A549 (cell line): ENCODE results near the gene CDC42BPG. TPM values are rescaled to one million over a fixed set of nuclear protein-coding genes. Genes with fewer than 3 reads are reported as not detected.

ENCODE experiments used
- ATAC-seq, 2 experiments: fragments of 200-7000 bp in 1 of 2; fragments of >200 bp in 1 of 2; cut with Nextera tagmentation in 1 of 2; cut with Tn5 transposase in 1 of 2; 3 replicates each; pipeline versions ENCODE4 v1.8.0 to v1.9.1; 2018 to 2020; ENCODE audit warnings: mild to moderate bottlenecking in 1 of 2, moderate library complexity in 1 of 2
- CTCF ChIA-PET: fragments of 300-600 bp; sonication (Branson Sonifier 250); formaldehyde crosslinking; extraction: SDS; loops from one replicate; lab custom pipeline; 2021; ENCODE audit warnings: antibody characterized with exemption, inconsistent platforms; lab: Yijun Ruan, JAX
- POLR2A ChIA-PET: fragments of 350-600 bp; formaldehyde crosslinking; extraction: SDS; loops from one replicate; lab custom pipeline; 2021; ENCODE audit warnings: antibody characterized with exemption, inconsistent platforms; lab: Yijun Ruan, JAX
- DNase-seq, 2 experiments: peaks; one replicate each; pipeline versions ENCODE4 v3.0.0 to v3.0.0-alpha.2; 2011 to 2016; ENCODE audit warnings: low read depth in 1 of 2, low spot score in 1 of 2
- FAIRE-seq: peaks from 2 replicates; lab custom pipeline; 2011; peaks lifted over from hg19 to GRCh38; lab: Jason Lieb, UNC
- H3K27ac ChIP-seq, 2 experiments: fragments of >200 bp; sonication (Bioruptor Twin); formaldehyde crosslinking; 3 replicates each; pipeline ENCODE4 v1.5.1; 2016 to 2017
- H3K4me1 ChIP-seq: fragments of >200 bp; sonication (Bioruptor Twin); formaldehyde crosslinking; 3 replicates; pipeline ENCODE4 v1.6.1; 2016
- H3K4me2 ChIP-seq: fragments of >200 bp; sonication (Bioruptor Twin); formaldehyde crosslinking; 3 replicates; pipeline ENCODE4 v1.6.1; 2016
- H3K4me3 ChIP-seq: fragments of >200 bp; sonication (Bioruptor Twin); formaldehyde crosslinking; 3 replicates; pipeline ENCODE4 v1.5.1; 2016
- H3K9me3 ChIP-seq: fragments of >200 bp; sonication (Bioruptor Twin); formaldehyde crosslinking; 3 replicates; pipeline ENCODE4 v1.6.1; 2016
- BHLHE40 ChIP-seq: IDR thresholded peaks from 2 replicates; pipeline ENCODE4 v1.6.1; 2012; ENCODE audit warnings: low read depth, low read length, inconsistent platforms
- CBX2 ChIP-seq: fragments of 200-600 bp; sonication (generic); IDR thresholded peaks from 2 replicates; pipeline ENCODE4 v1.6.1; 2016; ENCODE audit warnings: low read depth, mild to moderate bottlenecking, borderline replicate concordance
- EHMT2 ChIP-seq: fragments of 200-600 bp; sonication (generic); IDR thresholded peaks from 2 replicates; pipeline ENCODE4 v1.6.1; 2016; ENCODE audit warnings: antibody characterized with exemption, low read depth, mild to moderate bottlenecking, moderate library complexity
- HDAC2 ChIP-seq: fragments of 200-600 bp; sonication (generic); IDR thresholded peaks from 2 replicates; pipeline ENCODE4 v1.6.1; 2016
- HOXB5 ChIP-seq: fragments of 250-450 bp; sonication (Bioruptor Pico); IDR thresholded peaks from 2 replicates; pipeline ENCODE4 v1.5.0; 2020; ENCODE audit warnings: mild to moderate bottlenecking, moderate library complexity
- KDM1A ChIP-seq: fragments of 200-600 bp; sonication (generic); IDR thresholded peaks from 2 replicates; pipeline ENCODE4 v1.6.1; 2016; ENCODE audit warnings: low read depth, mild to moderate bottlenecking
- MAFK ChIP-seq: fragments of 450-650 bp; IDR thresholded peaks from 2 replicates; pipeline ENCODE4 v1.6.1; 2014; ENCODE audit not compliant: partially characterized antibody
- MAZ ChIP-seq: fragments of 150-350 bp; IDR thresholded peaks from 2 replicates; pipeline ENCODE4 v1.6.1; 2014; ENCODE audit warnings: antibody characterized with exemption, low read depth, low read length, borderline replicate concordance
- MYC ChIP-seq: IDR thresholded peaks from 2 replicates; pipeline ENCODE4 v1.6.1; 2012; ENCODE audit warnings: mild to moderate bottlenecking, inconsistent platforms, low read length, improper control_type of control experiment, borderline replicate concordance
- POLR2A ChIP-seq: IDR thresholded peaks from 2 replicates; pipeline ENCODE4 v1.6.1; 2012; ENCODE audit warnings: mild to moderate bottlenecking, low read length
- RARB ChIP-seq: fragments of 250-450 bp; sonication (Bioruptor Pico); IDR thresholded peaks from 2 replicates; pipeline ENCODE4 v1.8.0; 2021; ENCODE audit warnings: mild to moderate bottlenecking, moderate library complexity
- RCOR1 ChIP-seq: fragments of 150-350 bp; IDR thresholded peaks from 2 replicates; pipeline ENCODE4 v1.6.1; 2014; ENCODE audit warnings: antibody characterized with exemption, low read length, low read depth
- TP53 ChIP-seq: fragments of 250-450 bp; sonication (Bioruptor Pico); IDR thresholded peaks from 2 replicates; pipeline ENCODE4 v1.5.0; 2021; ENCODE audit warnings: mild to moderate bottlenecking, moderate library complexity
- WGBS: methylation state at CpG from one replicate; pipeline ENCODE4 v1.1.6; 2017; ENCODE audit errors: missing lambda C conversion rate; 5-methylcytosine and 5-hydroxymethylcytosine counted together
- polyA plus RNA-seq, 4 experiments: library from polyadenylated mRNA; depleted of rRNA in 3 of 4; stranded (reverse); fragments of >200 nt; fragmentation: RNase III in 1 of 4; extraction: RNeasy Plus Mini Kit Qiagen cat#74134 plus additional on column Dnase treatment in 1 of 4; gene quantifications; 2 replicates in 3 of 4; 3 replicates in 1 of 4; pipeline ENCODE4 v1.2.3, GENCODE V29; 2011 to 2017
- TF ChIP-seq, protein P1 (sequence below): fragments of >200 bp; sonication (Bioruptor Twin); formaldehyde crosslinking; IDR thresholded peaks from 3 replicates; pipeline ENCODE4 v1.6.1; 2016
- TF ChIP-seq, protein P2 (sequence below): IDR thresholded peaks from 2 replicates; pipeline ENCODE4 v1.6.1; 2012
- TF ChIP-seq, protein P3 (sequence below): fragments of 200-600 bp; sonication (generic); IDR thresholded peaks from 2 replicates; pipeline ENCODE4 v1.6.1; 2016; ENCODE audit warnings: antibody characterized with exemption, mild to moderate bottlenecking, moderate library complexity
- TF ChIP-seq, protein P4 (sequence below): IDR thresholded peaks from 2 replicates; pipeline ENCODE4 v1.6.1; 2012
- TF ChIP-seq, protein P5 (sequence below): fragments of 250-450 bp; sonication (Bioruptor Pico); IDR thresholded peaks from 2 replicates; pipeline ENCODE4 v1.5.0; 2020; ENCODE audit warnings: low read depth, mild to moderate bottlenecking, moderate library complexity

The CDC42BPG gene
- polyA plus RNA-seq, 2 of the 4 experiments (the other 2 are of a cell fraction), result 0.35 to 1.0 TPM

DNA sequence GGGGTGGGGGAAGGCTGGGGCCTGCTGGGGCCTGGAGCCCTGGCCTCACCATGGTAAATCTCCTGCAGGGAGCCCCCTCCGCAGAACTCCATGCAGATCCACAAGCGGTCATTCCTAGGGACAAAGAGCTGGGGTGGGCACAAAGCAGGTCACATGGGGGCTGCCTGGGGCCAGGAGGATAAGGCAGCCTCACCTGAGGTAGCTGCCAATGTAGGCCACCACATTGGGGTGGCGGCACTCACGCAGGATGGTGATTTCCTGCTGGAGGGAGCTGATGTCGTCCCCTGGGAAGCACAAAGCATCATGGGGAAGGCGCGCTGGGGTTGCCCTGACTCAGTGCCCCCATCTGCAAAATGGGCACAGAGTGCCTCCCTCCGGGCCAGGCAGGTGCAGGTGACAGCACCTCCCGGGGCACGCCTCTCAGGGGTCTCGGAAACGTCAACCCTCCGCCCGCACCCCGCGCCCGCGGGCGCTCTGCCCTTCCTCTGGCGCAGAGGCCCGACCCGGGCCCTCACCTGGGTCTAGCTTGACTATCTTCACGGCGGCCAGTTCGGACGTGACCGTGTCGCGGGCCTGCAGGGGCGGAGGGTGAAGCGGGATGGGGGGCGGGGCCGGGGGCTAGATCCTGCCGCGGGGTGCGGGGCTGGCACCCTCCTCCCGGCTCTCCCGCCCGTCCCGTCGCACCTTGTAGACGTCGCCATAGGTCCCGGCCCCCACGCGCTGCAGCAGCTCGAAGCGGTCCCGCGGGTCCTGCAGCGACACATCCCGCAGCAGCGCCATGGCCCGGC is 41.9 kb downstream of the CDC42BPG start:
- no peak for FAIRE-seq
- CTCF ChIA-PET, result interaction anchor here (0.7 to 7.8 kb wide), 9 partner anchors 9 to 238 kb away, joined by 3 to 79 read pairs (median 3); partner anchors contain the start of genes CDC42BPG and SAC3D1
- Histone ChIP-seq H3K9me3 (no peaks in the 10 kb centered on the region), H3K27ac (peak overlapping the region; percentile 77 to 89), H3K4me3 (peak overlapping the region; percentile 61), H3K4me1 (peaks cover 23% of the 10 kb centered on the region), H3K4me2 (peak overlapping the region; percentile 73)
- POLR2A ChIA-PET, result interaction anchor here (0.7 to 2.7 kb wide), 2 partner anchors 24 to 277 kb away, joined by 9 to 11 read pairs; partner anchors contain the start of gene SF1
- 81% methylated on average over 7 of the region's 54 CpGs for WGBS
- ATAC-seq, result peak; percentile 4 to 39; a peak in 5 of 6 replicates
- TF ChIP-seq CBX2 (no peak), KDM1A (peak; percentile 86; the same call in 1 of the 2 replicates), POLR2A (peak; percentile 24; the same call in 1 of the 2 replicates)
- TF ChIP-seq, protein P1, sequence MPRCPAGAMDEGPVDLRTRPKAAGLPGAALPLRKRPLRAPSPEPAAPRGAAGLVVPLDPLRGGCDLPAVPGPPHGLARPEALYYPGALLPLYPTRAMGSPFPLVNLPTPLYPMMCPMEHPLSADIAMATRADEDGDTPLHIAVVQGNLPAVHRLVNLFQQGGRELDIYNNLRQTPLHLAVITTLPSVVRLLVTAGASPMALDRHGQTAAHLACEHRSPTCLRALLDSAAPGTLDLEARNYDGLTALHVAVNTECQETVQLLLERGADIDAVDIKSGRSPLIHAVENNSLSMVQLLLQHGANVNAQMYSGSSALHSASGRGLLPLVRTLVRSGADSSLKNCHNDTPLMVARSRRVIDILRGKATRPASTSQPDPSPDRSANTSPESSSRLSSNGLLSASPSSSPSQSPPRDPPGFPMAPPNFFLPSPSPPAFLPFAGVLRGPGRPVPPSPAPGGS, result no peak
- TF ChIP-seq, protein P2, sequence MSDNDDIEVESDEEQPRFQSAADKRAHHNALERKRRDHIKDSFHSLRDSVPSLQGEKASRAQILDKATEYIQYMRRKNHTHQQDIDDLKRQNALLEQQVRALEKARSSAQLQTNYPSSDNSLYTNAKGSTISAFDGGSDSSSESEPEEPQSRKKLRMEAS, result 0 out of 2 replicates have a peak, but pooled peaks have one; percentile 5
- DNase-seq, result no peak

DNA sequence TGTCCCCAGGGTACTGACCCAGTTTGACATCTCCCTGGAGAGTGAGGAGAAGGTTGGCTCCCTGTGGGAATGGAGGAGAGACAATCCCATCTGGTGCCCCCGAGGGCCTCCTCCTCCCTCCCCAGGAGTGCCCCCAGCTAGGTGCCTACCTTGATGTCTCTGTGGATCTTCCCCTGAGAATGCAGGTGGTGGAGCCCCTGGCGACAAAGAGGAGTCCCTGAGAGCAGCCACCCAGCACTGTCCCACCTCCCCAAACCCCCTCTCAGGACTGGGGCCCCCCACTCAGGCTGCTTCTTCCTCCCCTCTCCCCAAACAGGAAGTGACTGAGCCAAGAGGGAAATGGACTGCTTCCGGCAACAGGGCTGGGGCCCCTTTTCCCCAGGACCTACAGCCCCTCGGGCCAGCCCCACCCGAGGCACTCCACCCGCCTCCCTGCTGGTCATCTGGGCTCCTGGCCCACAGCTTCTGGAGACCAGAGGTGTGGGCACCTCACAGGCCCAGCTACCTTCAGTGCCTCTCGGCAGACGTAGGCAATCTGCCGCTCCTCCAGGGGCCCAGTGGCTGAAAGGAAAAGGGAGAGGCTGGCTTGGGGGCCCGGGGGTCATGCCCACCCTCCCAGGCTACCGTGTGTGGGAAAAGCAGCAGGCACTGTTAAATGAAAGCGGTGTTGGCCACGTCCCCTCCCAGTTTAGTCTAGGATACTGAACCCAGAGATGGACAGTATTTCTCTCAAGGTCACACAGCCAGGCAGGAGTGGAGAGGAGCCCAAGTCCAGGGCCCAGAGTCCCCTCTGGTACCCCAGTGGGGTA is 42.7 kb downstream of the CDC42BPG start:
- 87% methylated on average over 9 of the region's 13 CpGs for WGBS
- Histone ChIP-seq H3K27ac (peak overlapping the region in 1 of 2 experiments; percentile 89; a peak in 3 of 6 replicates), H3K9me3 (no peaks in the 10 kb centered on the region), H3K4me3 (no peak overlapping the region; the same call in 1 of the 3 replicates), H3K4me2 (peak overlapping the region; percentile 73), H3K4me1 (peaks cover 23% of the 10 kb centered on the region)
- CTCF ChIA-PET, result interaction anchor here (1.0 to 7.8 kb wide), 6 partner anchors 8 to 239 kb away, joined by 3 to 79 read pairs (median 3); partner anchors contain the start of genes CDC42BPG and SAC3D1
- POLR2A ChIA-PET, result interaction anchor here (2.7 kb wide), 1 partner anchor 23 kb away, joined by 11 read pairs; the partner anchor contains the start of gene SF1
- TF ChIP-seq TP53 (no peak), RCOR1 (no peak), EHMT2 (no peak), HOXB5 (CRISPR knock-in tag) (no peak), MAZ (no peak), MAFK (no peak), POLR2A (no peak), RARB (CRISPR knock-in tag) (no peak), BHLHE40 (no peak), HDAC2 (no peak), MYC (no peak)
- TF ChIP-seq, protein P3, sequence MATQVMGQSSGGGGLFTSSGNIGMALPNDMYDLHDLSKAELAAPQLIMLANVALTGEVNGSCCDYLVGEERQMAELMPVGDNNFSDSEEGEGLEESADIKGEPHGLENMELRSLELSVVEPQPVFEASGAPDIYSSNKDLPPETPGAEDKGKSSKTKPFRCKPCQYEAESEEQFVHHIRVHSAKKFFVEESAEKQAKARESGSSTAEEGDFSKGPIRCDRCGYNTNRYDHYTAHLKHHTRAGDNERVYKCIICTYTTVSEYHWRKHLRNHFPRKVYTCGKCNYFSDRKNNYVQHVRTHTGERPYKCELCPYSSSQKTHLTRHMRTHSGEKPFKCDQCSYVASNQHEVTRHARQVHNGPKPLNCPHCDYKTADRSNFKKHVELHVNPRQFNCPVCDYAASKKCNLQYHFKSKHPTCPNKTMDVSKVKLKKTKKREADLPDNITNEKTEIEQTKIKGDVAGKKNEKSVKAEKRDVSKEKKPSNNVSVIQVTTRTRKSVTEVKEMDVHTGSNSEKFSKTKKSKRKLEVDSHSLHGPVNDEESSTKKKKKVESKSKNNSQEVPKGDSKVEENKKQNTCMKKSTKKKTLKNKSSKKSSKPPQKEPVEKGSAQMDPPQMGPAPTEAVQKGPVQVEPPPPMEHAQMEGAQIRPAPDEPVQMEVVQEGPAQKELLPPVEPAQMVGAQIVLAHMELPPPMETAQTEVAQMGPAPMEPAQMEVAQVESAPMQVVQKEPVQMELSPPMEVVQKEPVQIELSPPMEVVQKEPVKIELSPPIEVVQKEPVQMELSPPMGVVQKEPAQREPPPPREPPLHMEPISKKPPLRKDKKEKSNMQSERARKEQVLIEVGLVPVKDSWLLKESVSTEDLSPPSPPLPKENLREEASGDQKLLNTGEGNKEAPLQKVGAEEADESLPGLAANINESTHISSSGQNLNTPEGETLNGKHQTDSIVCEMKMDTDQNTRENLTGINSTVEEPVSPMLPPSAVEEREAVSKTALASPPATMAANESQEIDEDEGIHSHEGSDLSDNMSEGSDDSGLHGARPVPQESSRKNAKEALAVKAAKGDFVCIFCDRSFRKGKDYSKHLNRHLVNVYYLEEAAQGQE, result no peak
- TF ChIP-seq, protein P4, sequence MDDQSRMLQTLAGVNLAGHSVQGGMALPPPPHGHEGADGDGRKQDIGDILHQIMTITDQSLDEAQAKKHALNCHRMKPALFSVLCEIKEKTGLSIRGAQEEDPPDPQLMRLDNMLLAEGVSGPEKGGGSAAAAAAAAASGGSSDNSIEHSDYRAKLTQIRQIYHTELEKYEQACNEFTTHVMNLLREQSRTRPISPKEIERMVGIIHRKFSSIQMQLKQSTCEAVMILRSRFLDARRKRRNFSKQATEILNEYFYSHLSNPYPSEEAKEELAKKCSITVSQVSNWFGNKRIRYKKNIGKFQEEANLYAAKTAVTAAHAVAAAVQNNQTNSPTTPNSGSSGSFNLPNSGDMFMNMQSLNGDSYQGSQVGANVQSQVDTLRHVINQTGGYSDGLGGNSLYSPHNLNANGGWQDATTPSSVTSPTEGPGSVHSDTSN, result no peak
- TF ChIP-seq, protein P5, sequence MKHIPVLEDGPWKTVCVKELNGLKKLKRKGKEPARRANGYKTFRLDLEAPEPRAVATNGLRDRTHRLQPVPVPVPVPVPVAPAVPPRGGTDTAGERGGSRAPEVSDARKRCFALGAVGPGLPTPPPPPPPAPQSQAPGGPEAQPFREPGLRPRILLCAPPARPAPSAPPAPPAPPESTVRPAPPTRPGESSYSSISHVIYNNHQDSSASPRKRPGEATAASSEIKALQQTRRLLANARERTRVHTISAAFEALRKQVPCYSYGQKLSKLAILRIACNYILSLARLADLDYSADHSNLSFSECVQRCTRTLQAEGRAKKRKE (CRISPR knock-in tag), result no peak
- ATAC-seq (no peak), FAIRE-seq (no peak), DNase-seq (no peak)
